Glutamatergic neuron (in vitro differentiated cells): ENCODE results near the gene ERICH3. TPM values are rescaled to one million over a fixed set of nuclear protein-coding genes. Genes with fewer than 3 reads are reported as not detected.
A peak's percentile ranks its signal among the peaks of the same experiment; 100 is the strongest.

Experiments used
- DNase-seq: peaks from one replicate; pipeline ENCODE4 v3.0.0; 2022
- H3K27ac Mint-ChIP-seq: one replicate; pipeline ENCODE4 v1.8.0; 2020; ENCODE audit warnings: mild to moderate bottlenecking, mixed read lengths, inconsistent platforms; ENCODE audit not compliant: unreplicated experiment
- H3K27me3 Mint-ChIP-seq: one replicate; pipeline ENCODE4 v1.8.0; 2020; ENCODE audit warnings: mild to moderate bottlenecking, moderate library complexity, mixed read lengths, inconsistent platforms; ENCODE audit not compliant: unreplicated experiment
- H3K36me3 Mint-ChIP-seq: one replicate; pipeline ENCODE4 v1.8.0; 2020; ENCODE audit warnings: mild to moderate bottlenecking, mixed read lengths, inconsistent platforms; ENCODE audit not compliant: unreplicated experiment
- H3K4me1 Mint-ChIP-seq: one replicate; pipeline ENCODE4 v1.8.0; 2020; ENCODE audit warnings: mild to moderate bottlenecking, low read depth, mixed read lengths, inconsistent platforms; ENCODE audit not compliant: unreplicated experiment
- H3K4me3 Mint-ChIP-seq: one replicate; pipeline ENCODE4 v1.8.0; 2020; ENCODE audit warnings: mild to moderate bottlenecking, mixed read lengths, inconsistent platforms; ENCODE audit not compliant: unreplicated experiment
- H3K9me3 Mint-ChIP-seq: one replicate; pipeline ENCODE4 v1.8.0; 2020; ENCODE audit warnings: mild to moderate bottlenecking, moderate library complexity, mixed read lengths, inconsistent platforms; ENCODE audit not compliant: unreplicated experiment
- total RNA-seq: library from RNA; stranded (reverse); fragmentation: NEBNext Ultra II Directional; extraction: Animal tissue kit (Norgen Biotek cat#: 25700); gene quantifications from one replicate; pipeline ENCODE4 v1.2.1, GENCODE V29; 2021; ENCODE audit not compliant: unreplicated experiment
- TF ChIP-seq, protein P1 (sequence below): fragments of 200-600 bp; sonication (generic); IDR thresholded peaks from one replicate; pipeline ENCODE4 v1.5.0; 2021; ENCODE audit not compliant: partially characterized antibody, unreplicated experiment

The ERICH3 gene
- total RNA-seq, 1 donor from 2014 or later = 1.9 TPM

DNA sequence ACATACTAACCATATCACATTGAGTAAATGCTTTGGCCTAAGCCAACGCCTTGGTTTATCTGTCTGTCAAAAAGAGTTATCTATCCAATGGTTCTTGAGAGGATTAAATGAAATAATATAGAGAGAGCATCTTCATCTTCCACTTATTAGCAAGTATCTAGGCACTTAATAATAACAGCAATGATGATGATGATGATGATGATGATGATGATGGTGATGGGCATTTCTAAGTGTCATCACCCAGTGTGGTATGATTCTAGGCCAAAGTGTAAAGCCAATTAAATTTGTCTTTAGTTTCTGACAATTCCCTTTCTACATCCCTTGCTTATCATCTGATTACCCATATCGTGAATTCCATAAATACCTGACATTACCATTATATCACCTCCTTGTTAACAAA, 95.5 kb downstream of the ERICH3 start:
- no peak overlapping the region for H3K27ac Mint-ChIP-seq
- no peaks in the 10 kb centered on the region for H3K27me3 Mint-ChIP-seq
- TF ChIP-seq, protein P1, sequence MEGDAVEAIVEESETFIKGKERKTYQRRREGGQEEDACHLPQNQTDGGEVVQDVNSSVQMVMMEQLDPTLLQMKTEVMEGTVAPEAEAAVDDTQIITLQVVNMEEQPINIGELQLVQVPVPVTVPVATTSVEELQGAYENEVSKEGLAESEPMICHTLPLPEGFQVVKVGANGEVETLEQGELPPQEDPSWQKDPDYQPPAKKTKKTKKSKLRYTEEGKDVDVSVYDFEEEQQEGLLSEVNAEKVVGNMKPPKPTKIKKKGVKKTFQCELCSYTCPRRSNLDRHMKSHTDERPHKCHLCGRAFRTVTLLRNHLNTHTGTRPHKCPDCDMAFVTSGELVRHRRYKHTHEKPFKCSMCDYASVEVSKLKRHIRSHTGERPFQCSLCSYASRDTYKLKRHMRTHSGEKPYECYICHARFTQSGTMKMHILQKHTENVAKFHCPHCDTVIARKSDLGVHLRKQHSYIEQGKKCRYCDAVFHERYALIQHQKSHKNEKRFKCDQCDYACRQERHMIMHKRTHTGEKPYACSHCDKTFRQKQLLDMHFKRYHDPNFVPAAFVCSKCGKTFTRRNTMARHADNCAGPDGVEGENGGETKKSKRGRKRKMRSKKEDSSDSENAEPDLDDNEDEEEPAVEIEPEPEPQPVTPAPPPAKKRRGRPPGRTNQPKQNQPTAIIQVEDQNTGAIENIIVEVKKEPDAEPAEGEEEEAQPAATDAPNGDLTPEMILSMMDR = no peak
- peaks cover 4% of the 10 kb centered on the region for H3K36me3 Mint-ChIP-seq
- H3K4me1 Mint-ChIP-seq = no peaks in the 10 kb centered on the region
- no peak overlapping the region for H3K4me3 Mint-ChIP-seq
- DNase-seq = no peak
- H3K9me3 Mint-ChIP-seq = no peaks in the 10 kb centered on the region

DNA sequence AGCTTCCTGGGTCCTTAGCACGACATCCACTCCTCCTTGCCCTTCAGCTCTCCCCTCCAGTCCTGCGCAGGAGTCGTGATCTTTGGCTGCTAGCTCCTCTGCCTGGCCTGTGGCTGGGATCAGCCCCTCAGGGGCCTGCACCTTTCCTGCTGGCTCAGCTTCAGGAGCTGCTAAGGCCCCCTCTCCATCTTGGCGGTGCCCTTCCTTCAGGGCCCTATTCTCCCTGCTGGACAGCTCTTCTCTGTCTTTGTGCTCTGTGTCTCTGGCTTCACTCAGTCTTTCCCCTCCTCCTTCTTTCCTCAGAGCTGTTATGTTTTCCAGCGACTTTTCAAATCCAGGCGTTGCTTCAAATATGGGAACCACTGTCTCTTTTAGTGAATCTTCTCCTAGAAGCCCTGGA, 101.7 kb downstream of the ERICH3 start:
- Mint-ChIP-seq H3K9me3 (no peaks in the 10 kb centered on the region), H3K4me1 (peaks cover 15% of the 10 kb centered on the region), H3K27me3 (peaks cover 4% of the 10 kb centered on the region), H3K36me3 (no peaks in the 10 kb centered on the region), H3K27ac (no peak overlapping the region), H3K4me3 (no peak overlapping the region)
- no peak for DNase-seq
- TF ChIP-seq, protein P1 = no peak

- Mint-ChIP-seq H3K4me3 (no peak overlapping the region), H3K27ac (no peak overlapping the region), H3K4me1 (peaks cover 15% of the 10 kb centered on the region), H3K27me3 (peaks cover 4% of the 10 kb centered on the region), H3K9me3 (no peaks in the 10 kb centered on the region), H3K36me3 (no peaks in the 10 kb centered on the region)
- no peak for DNase-seq
- TF ChIP-seq, protein P1 = no peak
These were observed 102.1 kb downstream of the ERICH3 start for GRCh38 chr1:74571493-74571800.

- Mint-ChIP-seq H3K4me1 (peaks cover 16% of the 10 kb centered on the region), H3K36me3 (no peaks in the 10 kb centered on the region), H3K27ac (no peak overlapping the region), H3K27me3 (peaks cover 4% of the 10 kb centered on the region), H3K9me3 (no peaks in the 10 kb centered on the region), H3K4me3 (no peak overlapping the region)
- TF ChIP-seq, protein P1 = no peak
- DNase-seq = peak; percentile 72
These were observed 102.6 kb downstream of the ERICH3 start for GRCh38 chr1:74570797-74571492.

GRCh38 chr1:74549932-74550331, 123.7 kb downstream of the ERICH3 start:
- no peak for DNase-seq
- Mint-ChIP-seq H3K27ac (no peak overlapping the region), H3K4me1 (peaks cover 14% of the 10 kb centered on the region), H3K9me3 (peaks cover 3% of the 10 kb centered on the region), H3K36me3 (no peaks in the 10 kb centered on the region), H3K4me3 (no peak overlapping the region), H3K27me3 (peaks cover 3% of the 10 kb centered on the region)
- TF ChIP-seq, protein P1 = no peak
